Fibroblast of lung (primary cell): ENCODE data around the gene FTO. TPM values are rescaled to one million over a fixed set of nuclear protein-coding genes. Genes with fewer than 3 reads are reported as not detected.

ENCODE experiments used
- DNase-seq, 2 donors: peaks; one replicate each; pipeline versions ENCODE4 v3.0.0 to v3.0.0-alpha.2; 2010; ENCODE audit warnings: low read depth in 2 of 2
- H2AFZ ChIP-seq: 2 replicates; pipeline ENCODE4 v1.5.1; 2012; ENCODE audit warnings: low read length, control low read depth, inconsistent platforms
- H3K27ac ChIP-seq: 2 replicates; pipeline ENCODE4 v1.5.1; 2011; ENCODE audit warnings: low read length, control low read depth; ENCODE audit not compliant: insufficient read depth
- H3K27me3 ChIP-seq: 2 replicates; pipeline ENCODE4 v1.5.1; 2011; ENCODE audit warnings: mild to moderate bottlenecking, low read length; ENCODE audit not compliant: control insufficient read depth, insufficient read depth
- H3K36me3 ChIP-seq: 2 replicates; pipeline ENCODE4 v1.5.1; 2011; ENCODE audit warnings: low read length; ENCODE audit not compliant: control insufficient read depth, insufficient read depth
- H3K4me1 ChIP-seq: 2 replicates; pipeline ENCODE4 v1.5.1; 2011; ENCODE audit warnings: low read length; ENCODE audit not compliant: control insufficient read depth, insufficient read depth; ENCODE audit errors: extremely low read depth
- H3K4me2 ChIP-seq: 2 replicates; pipeline ENCODE4 v1.5.1; 2011; ENCODE audit warnings: low read length, control low read depth; ENCODE audit not compliant: insufficient read depth; ENCODE audit errors: extremely low read depth
- H3K4me3 ChIP-seq, 4 experiments: fragments of 200-600 bp in 1 of 4; sonication (generic) in 1 of 4; replicated peaks in 1 of 4; 2 replicates each; pipeline ENCODE4 v1.5.1; 2011 to 2016; ENCODE audit warnings: low read length in 4 of 4, low read depth in 3 of 4, mild to moderate bottlenecking in 3 of 4, control low read depth in 2 of 4, inconsistent platforms in 1 of 4, mixed read lengths in 1 of 4; ENCODE audit not compliant: insufficient read depth in 1 of 4; ENCODE audit errors: control extremely low read depth in 1 of 4
- H3K79me2 ChIP-seq: 2 replicates; pipeline ENCODE4 v1.5.1; 2012; ENCODE audit warnings: mild to moderate bottlenecking, low read length, inconsistent platforms; ENCODE audit not compliant: control insufficient read depth, insufficient read depth
- H3K9ac ChIP-seq: 2 replicates; pipeline ENCODE4 v1.5.1; 2011; ENCODE audit warnings: mild to moderate bottlenecking, low read length, control low read depth; ENCODE audit not compliant: insufficient read depth
- H3K9me3 ChIP-seq: 2 replicates; pipeline ENCODE4 v1.5.1; 2012; ENCODE audit warnings: low read depth, low read length; ENCODE audit not compliant: control insufficient read depth, insufficient read depth
- H4K20me1 ChIP-seq: 2 replicates; pipeline ENCODE4 v1.5.1; 2011; ENCODE audit warnings: low read length; ENCODE audit not compliant: control insufficient read depth, insufficient read depth; ENCODE audit errors: extremely low read depth
- EZH2 ChIP-seq: IDR thresholded peaks from 2 replicates; pipeline ENCODE4 v1.5.1; 2012; ENCODE audit warnings: low read length, control low read depth, mild to moderate bottlenecking; ENCODE audit errors: missing control alignments
- polyA plus RNA-seq, 2 donors: library from polyadenylated mRNA; depleted of rRNA in 1 of 2; stranded (reverse) in 1 of 2; unstranded in 1 of 2; fragments of >200 nt; gene quantifications; 2 replicates each; pipeline ENCODE4 v1.2.1, GENCODE V29; 2011 to 2012; ENCODE audit warnings: missing spikeins in 1 of 2
- total RNA-seq: library from RNA; depleted of rRNA; stranded (reverse); fragments of >200 nt; gene quantifications from 2 replicates; pipeline ENCODE4 v1.2.1, GENCODE V29; 2014
- TF ChIP-seq, protein P1 (sequence below), 2 donors: IDR thresholded peaks in 1 of 2; conservative IDR thresholded peaks in 1 of 2; 1 replicate in 1 of 2; 2 replicates in 1 of 2; pipeline ENCODE4 v1.5.1; 2011 to 2012; ENCODE audit warnings: low read length in 2 of 2, control low read depth in 1 of 2, inconsistent platforms in 1 of 2, low read depth in 1 of 2, mild to moderate bottlenecking in 1 of 2

Gene FTO
- total and polyA plus RNA-seq, 2 donors (not counting 1 experiment from before 2014, with no cell fraction given): 61.1 to 97.6 TPM

DNA sequence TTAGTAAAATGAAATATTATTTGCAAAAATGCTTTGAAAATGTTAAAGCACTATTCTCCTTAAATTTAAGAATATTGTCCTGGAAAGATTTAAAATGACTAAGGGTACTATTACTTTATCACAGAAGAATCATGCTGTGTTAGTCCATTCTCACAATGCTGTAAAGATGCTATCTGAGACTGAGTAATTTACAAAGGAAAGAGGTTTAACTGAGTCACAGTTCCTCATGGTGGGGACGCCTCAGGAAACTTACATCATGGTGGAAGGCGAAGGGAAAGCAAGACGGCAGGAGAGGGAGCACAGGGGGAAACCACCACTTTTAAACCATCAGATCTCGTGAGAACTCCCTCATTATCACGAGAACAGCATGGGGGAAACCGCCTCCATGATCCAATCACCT is 337.0 kb downstream of the FTO start:
- Histone ChIP-seq H3K4me2 (no peak overlapping the region), H3K4me3 (no peak overlapping the region), H3K27ac (no peak overlapping the region), H3K79me2 (no peaks in the 10 kb centered on the region), H4K20me1 (no peaks in the 10 kb centered on the region), H3K27me3 (no peaks in the 10 kb centered on the region), H3K36me3 (no peaks in the 10 kb centered on the region), H3K9ac (no peak overlapping the region), H3K4me1 (no peaks in the 10 kb centered on the region), H2AFZ (no peak overlapping the region), H3K9me3 (no peaks in the 10 kb centered on the region)
- no peak for TF ChIP-seq EZH2
- TF ChIP-seq, protein P1, sequence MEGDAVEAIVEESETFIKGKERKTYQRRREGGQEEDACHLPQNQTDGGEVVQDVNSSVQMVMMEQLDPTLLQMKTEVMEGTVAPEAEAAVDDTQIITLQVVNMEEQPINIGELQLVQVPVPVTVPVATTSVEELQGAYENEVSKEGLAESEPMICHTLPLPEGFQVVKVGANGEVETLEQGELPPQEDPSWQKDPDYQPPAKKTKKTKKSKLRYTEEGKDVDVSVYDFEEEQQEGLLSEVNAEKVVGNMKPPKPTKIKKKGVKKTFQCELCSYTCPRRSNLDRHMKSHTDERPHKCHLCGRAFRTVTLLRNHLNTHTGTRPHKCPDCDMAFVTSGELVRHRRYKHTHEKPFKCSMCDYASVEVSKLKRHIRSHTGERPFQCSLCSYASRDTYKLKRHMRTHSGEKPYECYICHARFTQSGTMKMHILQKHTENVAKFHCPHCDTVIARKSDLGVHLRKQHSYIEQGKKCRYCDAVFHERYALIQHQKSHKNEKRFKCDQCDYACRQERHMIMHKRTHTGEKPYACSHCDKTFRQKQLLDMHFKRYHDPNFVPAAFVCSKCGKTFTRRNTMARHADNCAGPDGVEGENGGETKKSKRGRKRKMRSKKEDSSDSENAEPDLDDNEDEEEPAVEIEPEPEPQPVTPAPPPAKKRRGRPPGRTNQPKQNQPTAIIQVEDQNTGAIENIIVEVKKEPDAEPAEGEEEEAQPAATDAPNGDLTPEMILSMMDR (conservative IDR thresholded peaks at IDR 0.05 in 1 of 2, IDR thresholded peaks at IDR 0.05 in 1 of 2; ENCODE audit: low read depth in 1 of 2, low read length in 2 of 2): no peak
- DNase-seq: no peak

DNA sequence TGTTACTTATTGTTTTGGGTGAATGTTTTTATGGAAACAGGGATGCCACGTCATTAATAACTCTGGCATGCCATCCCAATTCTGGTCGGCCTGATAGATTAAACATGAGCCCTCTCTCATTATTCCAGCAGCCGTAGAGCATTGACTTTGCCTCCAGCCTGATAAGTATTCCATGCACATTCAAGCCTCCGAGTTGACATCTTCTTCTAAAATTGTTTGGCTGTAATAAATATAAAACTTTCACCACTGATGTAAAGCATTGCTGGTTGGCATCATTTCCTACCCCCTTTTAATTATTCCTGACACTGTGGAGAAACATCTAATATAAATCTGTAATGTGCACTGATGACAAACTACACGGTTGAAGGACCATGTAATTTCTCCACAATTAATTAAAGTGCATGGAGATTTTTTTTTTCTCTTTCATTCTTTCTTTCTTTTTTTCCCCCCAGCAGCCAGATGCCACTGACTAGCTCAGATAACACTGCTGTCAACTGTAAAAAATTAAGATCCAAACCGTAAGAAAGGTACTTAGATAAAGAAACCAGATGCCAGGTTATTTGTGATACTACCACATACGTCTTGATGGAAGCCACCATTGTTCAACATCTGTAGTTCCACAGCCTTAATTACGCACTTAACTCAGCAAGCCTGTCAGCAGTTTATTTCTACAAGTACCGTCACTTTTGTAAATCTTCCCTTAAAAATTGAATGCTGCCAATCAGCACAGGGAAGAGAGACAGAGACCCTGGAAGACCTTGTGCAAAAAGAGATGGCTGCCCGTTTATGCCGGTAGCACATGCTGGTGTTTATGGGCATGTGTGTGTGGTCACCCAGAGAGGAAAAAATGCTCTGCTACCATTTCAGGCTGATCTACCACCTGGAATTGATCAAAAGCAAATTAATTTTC is 344.9 kb downstream of the FTO start:
- Histone ChIP-seq H3K9ac (no peak overlapping the region), H3K36me3 (no peaks in the 10 kb centered on the region), H3K4me2 (no peak overlapping the region), H3K27me3 (no peaks in the 10 kb centered on the region), H4K20me1 (no peaks in the 10 kb centered on the region), H2AFZ (no peak overlapping the region), H3K27ac (no peak overlapping the region), H3K79me2 (no peaks in the 10 kb centered on the region), H3K4me1 (no peaks in the 10 kb centered on the region), H3K9me3 (no peaks in the 10 kb centered on the region), H3K4me3 (no peak overlapping the region)
- TF ChIP-seq, protein P1 (conservative IDR thresholded peaks at IDR 0.05 in 1 of 2, IDR thresholded peaks at IDR 0.05 in 1 of 2; ENCODE audit: low read depth in 1 of 2, low read length in 2 of 2): no peak
- no peak for TF ChIP-seq EZH2
- no peak for DNase-seq

DNA sequence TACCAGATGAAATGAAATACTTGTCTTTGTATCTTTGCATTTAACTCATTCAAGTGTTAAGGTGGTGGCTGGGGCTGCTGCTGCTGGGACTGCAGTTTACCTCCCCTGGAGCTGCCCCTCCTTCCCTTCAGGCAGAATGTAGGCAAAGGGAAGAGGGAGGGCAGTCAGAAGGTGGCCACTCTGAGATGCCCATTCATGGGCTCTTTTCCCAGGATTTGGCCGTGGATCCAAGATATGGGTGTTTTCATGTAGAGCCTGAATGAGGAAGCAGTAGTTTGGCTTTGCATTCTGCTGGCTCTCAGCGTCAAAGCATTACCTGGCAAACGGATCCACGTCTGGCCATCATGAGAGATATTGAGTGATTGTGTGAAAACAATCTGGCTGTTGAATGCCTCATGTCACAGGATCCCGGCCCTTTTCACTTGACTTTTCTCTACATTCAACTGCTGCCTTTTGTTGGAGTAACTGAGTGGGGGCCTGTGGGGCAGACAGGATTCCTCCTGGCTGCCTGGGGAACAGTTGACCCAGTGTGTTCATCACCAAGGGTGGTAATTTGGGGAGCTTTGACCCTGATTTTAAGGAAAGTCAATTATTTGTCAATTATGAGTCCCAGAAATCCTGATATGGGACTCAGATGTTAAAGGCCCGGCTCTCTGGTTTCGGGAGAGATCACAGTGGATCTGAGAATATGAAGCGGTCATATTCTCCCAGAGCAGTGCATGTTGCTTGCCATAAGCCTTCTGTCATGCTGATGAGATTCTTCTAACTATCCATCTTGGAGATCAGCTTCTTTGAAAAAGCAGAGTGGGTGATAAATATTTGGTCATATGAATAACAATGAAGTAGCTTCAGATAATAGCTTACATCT is 345.9 kb downstream of the FTO start:
- no peaks in the 10 kb centered on the region for H3K4me1 ChIP-seq
- H3K4me3 ChIP-seq: no peak overlapping the region
- H4K20me1 ChIP-seq: no peaks in the 10 kb centered on the region
- no peak overlapping the region for H3K9ac ChIP-seq
- no peak for TF ChIP-seq EZH2
- no peak overlapping the region for H2AFZ ChIP-seq
- no peak for DNase-seq
- no peaks in the 10 kb centered on the region for H3K36me3 ChIP-seq
- no peak overlapping the region for H3K27ac ChIP-seq
- H3K9me3 ChIP-seq: no peaks in the 10 kb centered on the region
- no peaks in the 10 kb centered on the region for H3K27me3 ChIP-seq
- H3K79me2 ChIP-seq: no peaks in the 10 kb centered on the region
- no peak overlapping the region for H3K4me2 ChIP-seq
